CD4-positive, CD25-positive, alpha-beta regulatory T cell (primary cell): Measurements from ENCODE around the gene ACVR1C. TPM values are rescaled to one million over a fixed set of nuclear protein-coding genes. Genes with fewer than 3 reads are reported as not detected.

Experiments
- ATAC-seq, 2 donors: fragments of 150-1000 bp; cut with Tn5 transposase; one replicate each; pipeline ENCODE4 v1.10.0; 2021; ENCODE audit warnings: low read depth in 2 of 2, moderate number of reproducible peaks in 2 of 2, moderate library complexity in 1 of 2
- DNase-seq, 3 donors: peaks; one replicate each; pipeline versions ENCODE4 v3.0.0 to v3.0.0-alpha.2; 2012 to 2022; ENCODE audit warnings: mixed read lengths in 1 of 3
- H3K27ac ChIP-seq: one replicate; pipeline ENCODE4 v1.7.0; 2013; ENCODE audit warnings: mild to moderate bottlenecking, low read length; ENCODE audit not compliant: insufficient read depth, poor library complexity, severe bottlenecking
- H3K27me3 ChIP-seq: one replicate; pipeline ENCODE4 v1.7.0; 2013; ENCODE audit warnings: low read length; ENCODE audit not compliant: control insufficient read depth, insufficient read depth
- H3K36me3 ChIP-seq: one replicate; pipeline ENCODE4 v1.7.0; 2013; ENCODE audit warnings: mild to moderate bottlenecking, low read length, moderate library complexity; ENCODE audit not compliant: control insufficient read depth, insufficient read depth
- H3K4me1 ChIP-seq: 2 replicates; pipeline ENCODE4 v1.7.0; 2013; ENCODE audit warnings: mild to moderate bottlenecking, low read length; ENCODE audit not compliant: insufficient read depth, control insufficient read depth, poor library complexity, severe bottlenecking
- H3K4me3 ChIP-seq: one replicate; pipeline ENCODE4 v1.7.0; 2013; ENCODE audit warnings: low read depth, mild to moderate bottlenecking, low read length, moderate library complexity
- H3K9me3 ChIP-seq, 2 experiments: 1 replicate in 1 of 2; 2 replicates in 1 of 2; pipeline ENCODE4 v1.7.0; 2013; ENCODE audit warnings: low read length in 2 of 2, mild to moderate bottlenecking in 1 of 2, moderate library complexity in 1 of 2; ENCODE audit not compliant: control insufficient read depth in 2 of 2
- H3K27ac Mint-ChIP-seq, 3 donors: one replicate each; pipeline ENCODE4 v1.8.0; 2020 to 2022; ENCODE audit warnings: mild to moderate bottlenecking in 3 of 3, mixed read lengths in 3 of 3, moderate library complexity in 2 of 3
- H3K27me3 Mint-ChIP-seq: one replicate; pipeline ENCODE4 v1.8.0; 2022; ENCODE audit warnings: mild to moderate bottlenecking, mixed read lengths
- H3K36me3 Mint-ChIP-seq: one replicate; pipeline ENCODE4 v1.8.0; 2020; ENCODE audit warnings: mixed read lengths
- H3K4me1 Mint-ChIP-seq, 4 donors: one replicate each; pipeline ENCODE4 v1.8.0; 2020 to 2022; ENCODE audit warnings: mixed read lengths in 4 of 4, mild to moderate bottlenecking in 1 of 4
- H3K4me3 Mint-ChIP-seq, 4 donors: one replicate each; pipeline ENCODE4 v1.8.0; 2020 to 2022; ENCODE audit warnings: mild to moderate bottlenecking in 4 of 4, mixed read lengths in 4 of 4, moderate library complexity in 3 of 4
- H3K9me3 Mint-ChIP-seq, 7 donors: one replicate each; pipeline ENCODE4 v1.8.0; 2020 to 2022; ENCODE audit warnings: mixed read lengths in 7 of 7, mild to moderate bottlenecking in 3 of 7, moderate library complexity in 2 of 7
- polyA plus RNA-seq, 4 donors: library from polyadenylated mRNA; unstranded; fragments of 300-500 nt; fragmentation: Illumina TruSeq; gene quantifications; one replicate each; pipeline ENCODE4 v1.2.3, GENCODE V29; 2021
- total RNA-seq: library from RNA; stranded (reverse); gene quantifications from one replicate; pipeline ENCODE4 v1.2.3, GENCODE V29; 2022

Gene ACVR1C
- total and polyA plus RNA-seq, 5 donors from 2014 or later: 0.05 to 1.1 (median 0.59) TPM

DNA sequence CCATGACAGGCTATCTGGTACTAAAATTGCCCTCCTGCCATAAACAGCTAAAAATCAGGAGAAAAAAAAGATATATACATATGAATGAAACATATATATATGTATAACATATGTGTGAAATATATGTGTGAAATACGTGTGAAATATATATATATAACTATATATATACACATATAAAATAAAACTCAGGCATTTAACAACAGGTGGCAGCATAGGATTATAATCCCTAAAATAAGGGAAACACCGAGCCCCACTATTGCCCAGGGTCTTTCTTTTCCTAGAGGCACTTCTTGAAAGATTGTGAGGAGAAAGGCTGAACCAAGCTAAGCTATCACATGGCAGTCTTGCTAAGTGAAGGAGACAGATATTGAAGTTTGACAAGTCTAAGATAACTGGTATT is 118.9 kb downstream of the ACVR1C start:
- H3K9me3 ChIP-seq: peaks cover 0 to 3% of the 10 kb centered on the region in 2 experiments
- DNase-seq (no peak), ATAC-seq (no peak)
- H3K4me3 Mint-ChIP-seq: no peak overlapping the region
- H3K36me3 ChIP-seq: no peaks in the 10 kb centered on the region
- no peak overlapping the region for H3K27ac Mint-ChIP-seq
- H3K9me3 Mint-ChIP-seq: peaks cover 0 to 7% (median 3%) of the 10 kb centered on the region in 7 donors
- H3K4me1 Mint-ChIP-seq: peaks cover 0 to 3% (median 0%) of the 10 kb centered on the region in 4 donors
- H3K4me1 ChIP-seq: no peaks in the 10 kb centered on the region
- H3K36me3 Mint-ChIP-seq: peaks cover 7% of the 10 kb centered on the region
- H3K4me3 ChIP-seq: no peak overlapping the region
- H3K27me3 ChIP-seq: peaks cover 34% of the 10 kb centered on the region
- no peak overlapping the region for H3K27ac ChIP-seq
- peaks cover 68% of the 10 kb centered on the region for H3K27me3 Mint-ChIP-seq

DNA sequence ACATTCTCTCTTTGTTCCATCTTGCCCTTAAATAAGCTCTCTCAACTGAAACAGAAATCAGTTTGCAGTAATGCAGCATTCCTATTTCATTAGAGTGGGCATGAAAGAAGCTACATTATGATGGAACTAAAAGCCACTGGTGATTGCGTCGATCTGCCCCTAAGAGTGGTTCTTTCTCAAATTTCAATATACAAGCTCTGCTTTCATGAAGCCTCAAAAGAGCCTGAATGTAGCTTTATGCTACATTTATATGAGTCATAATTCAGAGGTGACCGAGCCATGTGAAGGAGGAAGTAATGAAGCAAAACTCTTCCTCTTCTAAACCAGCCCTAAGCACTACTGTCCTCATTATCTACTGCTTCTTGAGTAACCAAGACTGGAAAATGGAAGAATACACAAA is 120.0 kb downstream of the ACVR1C start:
- H3K4me1 ChIP-seq: no peaks in the 10 kb centered on the region
- no peak overlapping the region for H3K4me3 ChIP-seq
- H3K9me3 ChIP-seq: peaks cover 0 to 3% of the 10 kb centered on the region in 2 experiments
- ATAC-seq (peak in 1 of 2 donors; percentile 39), DNase-seq (no peak)
- Mint-ChIP-seq H3K36me3 (peaks cover 7% of the 10 kb centered on the region), H3K27me3 (peaks cover 67% of the 10 kb centered on the region), H3K9me3 (peaks cover 0 to 7% (median 5%) of the 10 kb centered on the region in 7 donors), H3K4me3 (no peak overlapping the region), H3K27ac (no peak overlapping the region), H3K4me1 (peaks cover 0 to 3% (median 0%) of the 10 kb centered on the region in 4 donors)
- no peaks in the 10 kb centered on the region for H3K36me3 ChIP-seq
- H3K27ac ChIP-seq: no peak overlapping the region
- peaks cover 34% of the 10 kb centered on the region for H3K27me3 ChIP-seq

DNA sequence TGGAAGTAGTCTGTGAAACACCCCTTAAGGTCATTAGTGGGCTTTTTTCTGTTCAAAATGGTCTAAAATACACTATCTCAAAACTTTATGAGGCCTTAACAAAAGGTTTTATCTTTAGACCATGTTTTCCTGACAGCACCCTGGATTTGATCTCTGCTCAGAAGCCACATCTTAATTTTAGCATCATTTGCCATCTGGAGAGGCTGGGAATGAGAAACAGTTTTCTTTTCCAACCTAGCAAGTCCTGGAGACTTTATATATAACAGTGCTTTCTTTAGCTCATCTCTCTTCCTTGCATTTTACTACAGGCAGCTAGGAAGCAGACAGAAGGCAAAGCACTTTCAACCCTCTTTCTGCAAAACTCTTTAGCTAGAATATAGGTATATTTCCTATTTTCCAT is 122.1 kb downstream of the ACVR1C start:
- no peaks in the 10 kb centered on the region for H3K36me3 ChIP-seq
- peaks cover 0 to 3% of the 10 kb centered on the region in 2 experiments for H3K9me3 ChIP-seq
- no peak overlapping the region for H3K4me3 ChIP-seq
- peaks cover 32% of the 10 kb centered on the region for H3K27me3 ChIP-seq
- ATAC-seq (no peak), DNase-seq (no peak)
- Mint-ChIP-seq H3K27me3 (peaks cover 52% of the 10 kb centered on the region), H3K27ac (no peak overlapping the region), H3K4me3 (no peak overlapping the region), H3K36me3 (peaks cover 7% of the 10 kb centered on the region), H3K4me1 (peaks cover 0 to 3% (median 0%) of the 10 kb centered on the region in 4 donors), H3K9me3 (peaks cover 0 to 7% (median 5%) of the 10 kb centered on the region in 7 donors)
- H3K27ac ChIP-seq: no peak overlapping the region
- no peaks in the 10 kb centered on the region for H3K4me1 ChIP-seq

DNA sequence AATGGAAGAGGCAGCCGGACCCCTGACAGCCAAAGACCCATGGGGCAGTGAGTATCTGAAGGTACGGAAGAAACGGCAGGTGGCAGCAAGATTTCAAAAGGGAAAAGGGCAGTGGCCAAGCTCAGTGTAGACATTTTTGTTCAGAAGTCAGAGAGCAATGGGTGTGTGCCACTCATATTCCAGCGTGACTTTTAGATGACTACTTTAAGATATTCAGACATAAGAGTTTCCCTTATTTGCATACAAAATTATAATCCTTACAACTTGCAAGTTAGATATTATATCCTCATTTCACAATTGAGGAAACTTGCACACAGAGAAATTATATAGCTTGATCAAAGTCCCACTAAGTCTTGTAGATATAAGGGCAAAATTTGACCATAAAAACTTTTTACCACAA is 124.0 kb downstream of the ACVR1C start:
- Histone ChIP-seq H3K4me3 (no peak overlapping the region), H3K27me3 (peaks cover 31% of the 10 kb centered on the region), H3K4me1 (no peaks in the 10 kb centered on the region), H3K27ac (no peak overlapping the region), H3K9me3 (peaks cover 0 to 3% of the 10 kb centered on the region in 2 experiments), H3K36me3 (no peaks in the 10 kb centered on the region)
- no peak overlapping the region for H3K27ac Mint-ChIP-seq
- peaks cover 43% of the 10 kb centered on the region for H3K27me3 Mint-ChIP-seq
- ATAC-seq (no peak), DNase-seq (no peak)
- H3K36me3 Mint-ChIP-seq: peaks cover 7% of the 10 kb centered on the region
- no peak overlapping the region for H3K4me3 Mint-ChIP-seq
- peaks cover 0 to 7% (median 1%) of the 10 kb centered on the region in 4 donors for H3K4me1 Mint-ChIP-seq
- peaks cover 0 to 7% (median 5%) of the 10 kb centered on the region in 7 donors for H3K9me3 Mint-ChIP-seq

DNA sequence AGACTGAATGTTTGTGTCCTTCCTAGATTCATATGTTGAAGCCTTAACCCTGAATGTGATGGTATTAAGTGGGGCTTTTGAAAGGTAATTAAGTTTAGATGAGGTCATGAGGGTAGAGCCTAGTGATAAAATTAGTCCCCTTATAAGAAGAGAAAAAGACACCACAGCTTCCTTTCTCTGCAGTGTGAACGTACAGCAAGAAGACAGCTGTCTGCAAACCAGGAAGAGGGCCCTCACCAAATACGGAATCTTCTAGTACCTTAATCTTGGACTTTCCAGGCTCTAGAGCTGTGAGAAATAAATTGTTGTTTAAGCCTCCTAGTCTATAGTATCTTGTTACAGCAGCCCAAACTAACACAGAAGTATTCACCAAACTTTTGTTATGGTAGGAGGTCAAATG is 127.6 kb downstream of the ACVR1C start:
- Mint-ChIP-seq H3K36me3 (peaks cover 3% of the 10 kb centered on the region), H3K4me1 (peaks cover 0 to 12% (median under 1%) of the 10 kb centered on the region in 4 donors), H3K9me3 (peaks cover 0 to 4% (median 2%) of the 10 kb centered on the region in 7 donors), H3K27me3 (peaks cover 12% of the 10 kb centered on the region), H3K27ac (peak overlapping the region in 1 of 3 donors; percentile 3), H3K4me3 (no peak overlapping the region)
- Histone ChIP-seq H3K36me3 (no peaks in the 10 kb centered on the region), H3K4me3 (no peak overlapping the region), H3K9me3 (peaks cover 0 to 3% of the 10 kb centered on the region in 2 experiments), H3K27ac (no peak overlapping the region), H3K4me1 (no peaks in the 10 kb centered on the region), H3K27me3 (peaks cover 8% of the 10 kb centered on the region)
- DNase-seq (no peak), ATAC-seq (no peak)

DNA sequence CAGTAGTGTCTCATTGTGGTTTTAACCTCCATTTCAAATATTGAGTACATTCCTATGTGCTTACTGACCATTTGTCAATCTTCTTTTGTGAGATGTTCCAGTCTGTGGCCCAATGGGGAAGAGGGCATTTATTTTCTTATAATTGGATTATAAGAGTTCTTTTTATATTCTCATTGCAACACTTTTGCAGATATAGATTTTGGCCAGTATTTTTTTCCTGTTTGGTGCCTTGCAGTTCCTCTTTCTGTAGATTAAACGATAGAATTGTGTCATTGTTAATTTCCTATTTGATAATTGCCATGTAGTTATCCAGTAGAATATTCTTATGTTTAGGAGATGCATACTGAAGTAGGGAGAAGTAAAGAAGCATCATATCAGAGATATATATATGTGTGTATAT is 128.3 kb downstream of the ACVR1C start:
- peaks cover 12% of the 10 kb centered on the region for H3K27me3 Mint-ChIP-seq

DNA sequence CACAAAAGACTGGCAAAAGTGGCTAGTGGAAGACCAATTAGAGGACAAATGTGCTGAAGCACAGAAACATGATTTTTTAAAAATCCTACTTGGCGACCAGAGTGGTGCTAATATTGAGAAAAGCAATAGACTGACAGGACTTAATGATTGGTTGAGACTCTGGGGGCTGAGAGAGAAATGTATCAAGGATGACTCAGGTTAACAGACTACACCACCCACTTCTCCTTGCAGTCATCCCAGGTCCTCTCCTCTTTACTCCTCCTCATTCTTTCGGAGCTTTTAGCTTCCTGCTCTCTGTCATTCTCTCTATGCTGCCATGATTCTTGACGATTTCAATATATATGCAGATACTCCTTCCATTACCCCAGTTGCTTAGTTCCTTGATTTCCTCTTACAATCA is 130.2 kb downstream of the ACVR1C start:
- DNase-seq (no peak), ATAC-seq (no peak)
- Histone ChIP-seq H3K27ac (no peak overlapping the region), H3K9me3 (no peaks in the 10 kb centered on the region), H3K36me3 (no peaks in the 10 kb centered on the region), H3K4me3 (no peak overlapping the region), H3K27me3 (no peaks in the 10 kb centered on the region), H3K4me1 (no peaks in the 10 kb centered on the region)
- no peak overlapping the region for H3K4me3 Mint-ChIP-seq
- H3K4me1 Mint-ChIP-seq: peaks cover 0 to 15% (median 5%) of the 10 kb centered on the region in 4 donors
- H3K27ac Mint-ChIP-seq: no peak overlapping the region
- no peaks in the 10 kb centered on the region for H3K36me3 Mint-ChIP-seq
- peaks cover 8% of the 10 kb centered on the region for H3K27me3 Mint-ChIP-seq
- peaks cover 0 to 2% (median 0%) of the 10 kb centered on the region in 7 donors for H3K9me3 Mint-ChIP-seq

More for the DNA sequence above, 128.3 kb downstream of the ACVR1C start:
- Histone ChIP-seq H3K36me3 (no peaks in the 10 kb centered on the region), H3K4me3 (no peak overlapping the region), H3K27ac (no peak overlapping the region), H3K27me3 (peaks cover 5% of the 10 kb centered on the region), H3K9me3 (peaks cover 0 to 3% of the 10 kb centered on the region in 2 experiments), H3K4me1 (no peaks in the 10 kb centered on the region)
- DNase-seq: no peak
- peaks cover 0 to 12% (median under 1%) of the 10 kb centered on the region in 4 donors for H3K4me1 Mint-ChIP-seq
- peaks cover 0 to 4% (median 0%) of the 10 kb centered on the region in 7 donors for H3K9me3 Mint-ChIP-seq
- H3K27ac Mint-ChIP-seq: no peak overlapping the region
- no peak for ATAC-seq
- peaks cover under 1% of the 10 kb centered on the region for H3K36me3 Mint-ChIP-seq
- H3K4me3 Mint-ChIP-seq: no peak overlapping the region

DNA sequence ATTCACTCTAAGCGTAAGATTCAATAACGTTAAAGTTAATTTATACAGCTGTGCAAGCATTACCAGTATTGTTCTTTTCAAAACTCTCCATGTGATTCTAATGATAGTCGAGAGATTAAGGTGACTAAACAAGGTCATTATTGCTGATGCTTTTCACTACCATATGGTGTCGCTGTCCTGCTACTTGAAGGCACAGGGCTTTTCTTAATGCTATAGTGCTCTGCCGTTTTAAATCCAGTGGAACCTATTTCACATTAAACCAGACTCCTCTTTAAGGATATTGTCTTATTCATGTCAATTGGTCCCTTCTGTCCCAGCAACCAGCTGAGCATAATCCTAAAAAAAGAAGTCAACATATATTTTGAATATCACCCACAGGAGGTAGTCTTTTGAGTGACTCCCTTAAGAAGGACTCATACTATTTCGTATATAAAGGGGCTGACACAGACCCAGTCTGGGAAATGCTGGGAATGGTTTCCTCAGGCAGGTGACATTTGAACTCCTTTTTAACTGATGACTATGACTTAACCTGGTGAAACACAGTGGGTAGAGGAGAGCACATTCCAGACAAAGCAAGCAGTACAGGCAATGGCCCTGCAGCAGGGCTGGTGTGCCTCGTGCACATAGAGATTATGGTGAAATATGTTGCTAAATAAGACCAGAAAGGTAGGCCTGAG is 130.9 kb downstream of the ACVR1C start:
- peaks cover 8% of the 10 kb centered on the region for H3K27me3 Mint-ChIP-seq
- no peak overlapping the region for H3K4me3 ChIP-seq
- no peak overlapping the region for H3K27ac ChIP-seq
- H3K9me3 Mint-ChIP-seq: peaks cover 0 to 2% (median 0%) of the 10 kb centered on the region in 7 donors
- H3K27ac Mint-ChIP-seq: no peak overlapping the region
- no peaks in the 10 kb centered on the region for H3K4me1 ChIP-seq
- no peaks in the 10 kb centered on the region for H3K9me3 ChIP-seq
- H3K4me1 Mint-ChIP-seq: peaks cover 0 to 19% (median 11%) of the 10 kb centered on the region in 4 donors
- H3K4me3 Mint-ChIP-seq: no peak overlapping the region
- ATAC-seq (peak; percentile 83 to 86), DNase-seq (peak in 2 of 3 donors; percentile 45 to 57)
- H3K36me3 Mint-ChIP-seq: no peaks in the 10 kb centered on the region
- no peaks in the 10 kb centered on the region for H3K36me3 ChIP-seq
- no peaks in the 10 kb centered on the region for H3K27me3 ChIP-seq
